Measurements from ENCODE around the gene ST3GAL3. TPM values are rescaled to one million over a fixed set of nuclear protein-coding genes. Genes with fewer than 3 reads are reported as not detected.

ST3GAL3 gene
- total and polyA plus RNA-seq, 2 of the 13 experiments (the other 11 are each of a cell fraction or from before 2014, with no cell fraction given) = 5.1 to 8.1 TPM

GRCh38 chr1:43975249-43975961 is 268.1 kb downstream of the ST3GAL3 start (continued):
- TF ChIP-seq ZNF646 (CRISPR knock-in tag; IDR thresholded peaks at IDR 0.05) (0 out of 2 replicates have a peak, but pooled peaks have one; percentile 48), RARA (CRISPR knock-in tag; IDR thresholded peaks at IDR 0.05) (no peak), ZNF644 (CRISPR knock-in tag; IDR thresholded peaks at IDR 0.05; ENCODE audit: low read depth) (no peak), EP300 (IDR thresholded peaks at IDR 0.05; ENCODE audit: low read depth in 2 of 2, low read length in 2 of 2) (no peak), EP300 (CRISPR knock-in tag; IDR thresholded peaks at IDR 0.05; ENCODE audit: borderline replicate concordance) (no peak), GZF1 (CRISPR knock-in tag; IDR thresholded peaks at IDR 0.05) (no peak), GTF2F1 (IDR thresholded peaks at IDR 0.05; ENCODE audit: low read length) (no peak), MBD4 (IDR thresholded peaks at IDR 0.05; ENCODE audit: borderline replicate concordance, low read length) (no peak), SP2 (CRISPR knock-in tag; IDR thresholded peaks at IDR 0.05) (0 out of 2 replicates have a peak, but pooled peaks have one; percentile 12), TOE1 (CRISPR knock-in tag; IDR thresholded peaks at IDR 0.05) (no peak), CHD2 (IDR thresholded peaks at IDR 0.05; ENCODE audit: low read depth, low read length) (0 out of 2 replicates have a peak, but pooled peaks have one; percentile 7)
- TF ChIP-seq, protein P1, sequence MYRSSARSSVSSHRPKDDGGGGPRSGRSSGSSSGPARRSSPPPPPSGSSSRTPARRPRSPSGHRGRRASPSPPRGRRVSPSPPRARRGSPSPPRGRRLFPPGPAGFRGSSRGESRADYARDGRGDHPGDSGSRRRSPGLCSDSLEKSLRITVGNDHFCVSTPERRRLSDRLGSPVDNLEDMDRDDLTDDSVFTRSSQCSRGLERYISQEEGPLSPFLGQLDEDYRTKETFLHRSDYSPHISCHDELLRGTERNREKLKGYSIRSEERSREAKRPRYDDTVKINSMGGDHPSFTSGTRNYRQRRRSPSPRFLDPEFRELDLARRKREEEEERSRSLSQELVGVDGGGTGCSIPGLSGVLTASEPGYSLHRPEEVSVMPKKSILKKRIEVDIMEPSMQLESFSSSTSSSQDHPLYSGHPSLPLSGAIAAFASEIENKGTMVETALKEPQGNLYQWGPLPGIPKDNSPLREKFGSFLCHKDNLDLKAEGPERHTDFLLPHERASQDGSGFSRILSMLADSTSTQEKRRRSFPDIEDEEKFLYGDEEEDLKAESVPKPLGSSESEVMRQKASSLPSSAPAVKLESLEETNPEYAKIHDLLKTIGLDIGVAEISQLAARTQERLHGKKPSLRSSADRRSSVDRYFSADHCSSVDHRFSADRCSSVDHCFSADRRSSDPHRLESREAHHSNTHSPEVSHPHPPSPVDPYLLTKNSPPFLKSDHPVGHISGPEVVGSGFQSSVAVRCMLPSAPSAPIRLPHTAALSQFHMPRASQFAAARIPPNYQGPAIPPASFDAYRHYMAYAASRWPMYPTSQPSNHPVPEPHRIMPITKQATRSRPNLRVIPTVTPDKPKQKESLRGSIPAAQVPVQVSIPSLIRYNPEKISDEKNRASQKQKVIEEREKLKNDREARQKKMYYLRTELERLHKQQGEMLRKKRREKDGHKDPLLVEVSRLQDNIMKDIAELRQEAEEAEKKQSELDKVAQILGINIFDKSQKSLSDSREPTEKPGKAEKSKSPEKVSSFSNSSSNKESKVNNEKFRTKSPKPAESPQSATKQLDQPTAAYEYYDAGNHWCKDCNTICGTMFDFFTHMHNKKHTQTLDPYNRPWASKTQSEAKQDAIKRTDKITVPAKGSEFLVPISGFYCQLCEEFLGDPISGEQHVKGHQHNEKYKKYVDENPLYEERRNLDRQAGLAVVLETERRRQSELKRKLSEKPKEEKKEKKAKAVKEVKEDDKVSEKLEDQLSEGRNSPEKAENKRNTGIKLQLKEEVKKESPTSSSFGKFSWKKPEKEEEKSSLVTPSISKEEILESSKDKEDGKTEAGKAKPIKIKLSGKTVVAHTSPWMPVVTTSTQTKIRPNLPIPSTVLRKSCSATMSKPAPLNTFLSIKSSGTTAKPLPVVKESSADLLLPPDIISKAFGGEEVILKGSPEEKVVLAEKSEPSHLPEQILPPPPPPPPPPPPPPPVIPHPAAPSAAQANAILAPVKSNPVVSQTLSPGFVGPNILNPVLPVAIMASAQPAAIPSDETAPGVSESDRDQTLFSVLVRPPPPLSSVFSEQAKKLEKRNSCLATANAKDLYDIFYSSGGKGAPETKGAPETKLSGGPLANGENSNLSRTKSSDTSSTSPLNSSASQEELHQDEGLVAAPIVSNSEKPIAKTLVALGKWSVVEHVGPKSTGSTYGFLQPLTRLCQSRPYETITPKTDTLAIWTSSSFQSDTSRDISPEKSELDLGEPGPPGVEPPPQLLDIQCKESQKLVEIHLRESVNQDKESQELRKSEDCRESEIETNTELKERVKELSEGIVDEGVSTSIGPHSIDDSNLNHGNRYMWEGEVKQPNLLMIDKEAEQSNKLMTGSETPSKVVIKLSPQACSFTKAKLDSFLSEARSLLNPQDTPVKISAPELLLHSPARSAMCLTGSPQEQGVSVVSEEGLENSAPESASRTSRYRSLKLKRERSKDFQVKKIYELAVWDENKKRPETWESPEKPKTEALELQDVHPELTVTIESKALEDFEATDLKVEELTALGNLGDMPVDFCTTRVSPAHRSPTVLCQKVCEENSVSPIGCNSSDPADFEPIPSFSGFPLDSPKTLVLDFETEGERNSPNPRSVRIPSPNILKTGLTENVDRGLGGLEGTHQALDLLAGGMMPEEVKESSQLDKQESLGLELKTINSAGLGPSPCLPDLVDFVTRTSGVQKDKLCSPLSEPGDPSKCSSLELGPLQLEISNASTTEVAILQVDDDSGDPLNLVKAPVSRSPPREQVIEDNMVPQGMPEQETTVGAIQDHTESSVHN (CRISPR knock-in tag; IDR thresholded peaks at IDR 0.05) = no peak

Measured in HepG2 (cell line).